A673 (cell line): Measurements from ENCODE around the gene SLC16A10.

Experiments used
- CTCF ChIP-seq: fragments of 300-800, 200-600 bp; sonication (generic); conservative IDR thresholded peaks from 2 replicates; pipeline ENCODE4 v1.5.1; 2017; ENCODE audit warnings: low read depth, mild to moderate bottlenecking, antibody characterized with exemption, low read length, moderate library complexity, mixed read lengths
- EZH2 ChIP-seq: fragments of 200-600 bp; sonication (generic); IDR thresholded peaks from 2 replicates; pipeline ENCODE4 v1.6.1; 2017; ENCODE audit warnings: borderline replicate concordance, low read depth, mild to moderate bottlenecking, mixed read lengths, antibody characterized with exemption, low read length; ENCODE audit not compliant: poor library complexity, severe bottlenecking

GRCh38 chr6:111154981-111155380 is 67.7 kb downstream of the SLC16A10 start:
- TF ChIP-seq CTCF (no peak), EZH2 (no peak)
